Keratinocyte (primary cell): ENCODE measurements around the gene NPPA.

ENCODE experiments used
- CTCF ChIP-seq, 3 experiments: IDR thresholded peaks in 1 of 3; conservative IDR thresholded peaks in 1 of 3; optimal IDR thresholded peaks in 1 of 3; 2 replicates in 2 of 3; 3 replicates in 1 of 3; pipeline versions ENCODE3 to v1.5.1; 2011; ENCODE audit warnings: low read length in 3 of 3, mild to moderate bottlenecking in 3 of 3, moderate library complexity in 2 of 3, control low read depth in 1 of 3, inconsistent platforms in 1 of 3; ENCODE audit not compliant: insufficient read depth in 2 of 3; ENCODE audit errors: extremely low read depth in 1 of 3
- EZH2 ChIP-seq: IDR thresholded peaks from one replicate; pipeline ENCODE4 v1.6.1; 2012; ENCODE audit warnings: inconsistent platforms, mild to moderate bottlenecking, low read length, moderate library complexity

GRCh38 chr1:11857164-11857851, 9.7 kb upstream of the NPPA start:
- no peak for TF ChIP-seq EZH2
- TF ChIP-seq CTCF (optimal IDR thresholded peaks at IDR 0.05 in 1 of 3, IDR thresholded peaks at IDR 0.05 in 1 of 3, conservative IDR thresholded peaks at IDR 0.05 in 1 of 3; ENCODE audit: extremely low read depth in 1 of 3, insufficient read depth in 2 of 3, low read length in 3 of 3), result no peak
